ENCODE data around the gene MIOX. TPM values are rescaled to one million over a fixed set of nuclear protein-coding genes. Genes with fewer than 3 reads are reported as not detected.

The MIOX gene
- total and polyA plus RNA-seq, 2 of the 13 experiments (the other 11 are each of a cell fraction or from before 2014, with no cell fraction given) = 1.5 to 2.9 TPM

DNA sequence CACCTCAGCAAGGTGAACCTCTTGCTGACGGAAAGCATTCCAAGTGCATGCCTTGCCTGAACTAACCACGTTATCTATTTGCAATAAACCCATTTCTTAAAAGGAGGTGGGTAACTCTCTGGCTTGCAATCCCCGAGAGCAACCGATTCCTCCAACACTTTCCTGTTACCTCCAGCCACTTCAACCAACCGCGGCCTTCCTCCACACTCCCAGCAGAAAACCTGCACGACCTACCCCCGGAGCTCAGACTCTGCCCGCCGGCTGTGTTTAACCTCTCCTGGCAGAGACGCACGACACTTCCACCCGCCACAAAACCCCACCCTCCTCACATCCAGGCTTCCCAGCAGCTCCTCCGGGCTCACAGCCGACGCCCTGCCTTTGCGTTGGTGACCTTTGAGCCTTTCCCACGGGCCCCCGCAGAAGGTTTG lies 38.0 kb downstream of the MIOX start:
- Histone ChIP-seq H3K4me2 (ENCODE audit: low read depth, low read length) (peak overlapping the region; percentile 100), H3K27me3 (ENCODE audit: control insufficient read depth in 1 of 2, insufficient read depth in 2 of 2, low read length in 2 of 2) (no peaks in the 10 kb centered on the region), H3K4me3 (replicated peaks in 1 of 3; ENCODE audit: insufficient read depth in 1 of 3, low read depth in 2 of 3, low read length in 3 of 3) (peak overlapping the region; percentile 65 to 84 (median 83)), H3K9ac (ENCODE audit: insufficient read depth, low read depth, low read length) (peak overlapping the region; percentile 91), H3K4me1 (ENCODE audit: insufficient read depth, low read length) (peaks cover 45% of the 10 kb centered on the region), H3K79me2 (ENCODE audit: insufficient read depth, low read length) (peaks cover 20% of the 10 kb centered on the region), H4K20me1 (ENCODE audit: insufficient read depth, low read length) (peaks cover 19% of the 10 kb centered on the region), H2AFZ (ENCODE audit: low read length) (no peak overlapping the region), H3K27ac (ENCODE audit: extremely low read length, insufficient read depth, low read length) (peak overlapping the region; percentile 94), H3K36me3 (replicated peaks in 1 of 2; ENCODE audit: control insufficient read depth in 1 of 2, insufficient read depth in 2 of 2, low read length in 2 of 2) (peaks cover 6 to 27% of the 10 kb centered on the region in 2 experiments; a peak in 4 of 5 replicates), H3K9me3 (ENCODE audit: low read length) (no peaks in the 10 kb centered on the region)
- BruUV-seq (replicated peaks) = no TSS peak
- ATAC-seq = peak; percentile 2
- FAIRE-seq = no peak
- intact Hi-C loops (cut with micrococcal nuclease; ENCODE audit: unreplicated experiment) (loop anchor here (1.0 to 5.0 kb wide), 2 partner anchors 16 to 38 kb away; partner anchors contain the start of genes NCAPH2 and SYCE3), in situ Hi-C loops (cut with HindIII; ENCODE audit: extremely low pct_ligation_motif_present, low pct_unique_long_range_greater_than_20kb) (no loop called here)
- 8% methylated on average over 18 of the region's 19 CpGs for WGBS (ENCODE audit: low lambda C conversion rate)
- CTCF ChIA-PET (ENCODE audit: low intra/inter-chr PET ratio, low total read pairs) = no interaction called here
- no peak for DNase-seq (ENCODE audit: low spot score)
- POLR2A ChIA-PET = interaction anchor here (0.7 to 4.2 kb wide), 23 partner anchors 10 to 274 kb away, joined by 3 to 97 read pairs (median 12); partner anchors contain the start of genes ARSA, CHKB, DENND6B and HDAC10
- no peak for TF ChIP-seq SNRNP70 (IDR thresholded peaks at IDR 0.05; ENCODE audit: low read depth, low read length)
- TF ChIP-seq RBM22 (optimal IDR thresholded peaks at IDR 0.05; ENCODE audit: low read length) = peak; percentile 24
- 0 out of 2 replicates have a peak, but pooled peaks have one; percentile 5 for TF ChIP-seq CBX5 (CRISPR knock-in tag; IDR thresholded peaks at IDR 0.05; ENCODE audit: borderline replicate concordance)
- TF ChIP-seq, protein P1, sequence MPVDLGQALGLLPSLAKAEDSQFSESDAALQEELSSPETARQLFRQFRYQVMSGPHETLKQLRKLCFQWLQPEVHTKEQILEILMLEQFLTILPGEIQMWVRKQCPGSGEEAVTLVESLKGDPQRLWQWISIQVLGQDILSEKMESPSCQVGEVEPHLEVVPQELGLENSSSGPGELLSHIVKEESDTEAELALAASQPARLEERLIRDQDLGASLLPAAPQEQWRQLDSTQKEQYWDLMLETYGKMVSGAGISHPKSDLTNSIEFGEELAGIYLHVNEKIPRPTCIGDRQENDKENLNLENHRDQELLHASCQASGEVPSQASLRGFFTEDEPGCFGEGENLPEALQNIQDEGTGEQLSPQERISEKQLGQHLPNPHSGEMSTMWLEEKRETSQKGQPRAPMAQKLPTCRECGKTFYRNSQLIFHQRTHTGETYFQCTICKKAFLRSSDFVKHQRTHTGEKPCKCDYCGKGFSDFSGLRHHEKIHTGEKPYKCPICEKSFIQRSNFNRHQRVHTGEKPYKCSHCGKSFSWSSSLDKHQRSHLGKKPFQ (CRISPR knock-in tag; IDR thresholded peaks at IDR 0.05; ENCODE audit: insufficient replicate concordance) = peak; percentile 7
- TF ChIP-seq SRSF1 (optimal IDR thresholded peaks at IDR 0.05; ENCODE audit: low read depth, low read length) = peak; percentile 28
- TF ChIP-seq HNF4A (CRISPR knock-in tag; IDR thresholded peaks at IDR 0.05) = peak; percentile 74; the same call in 1 of the 2 replicates
- TF ChIP-seq ZNF790 (CRISPR knock-in tag; IDR thresholded peaks at IDR 0.05; ENCODE audit: borderline replicate concordance) = 0 out of 2 replicates have a peak, but pooled peaks have one; percentile 14
- 0 out of 2 replicates have a peak, but pooled peaks have one; percentile 13 for TF ChIP-seq ZNF556 (CRISPR knock-in tag; IDR thresholded peaks at IDR 0.05; ENCODE audit: borderline replicate concordance)
- 0 out of 2 replicates have a peak, but pooled peaks have one; percentile 2 for TF ChIP-seq NR2F2 (IDR thresholded peaks at IDR 0.05; ENCODE audit: borderline replicate concordance, low read depth)
- TF ChIP-seq, protein P2, sequence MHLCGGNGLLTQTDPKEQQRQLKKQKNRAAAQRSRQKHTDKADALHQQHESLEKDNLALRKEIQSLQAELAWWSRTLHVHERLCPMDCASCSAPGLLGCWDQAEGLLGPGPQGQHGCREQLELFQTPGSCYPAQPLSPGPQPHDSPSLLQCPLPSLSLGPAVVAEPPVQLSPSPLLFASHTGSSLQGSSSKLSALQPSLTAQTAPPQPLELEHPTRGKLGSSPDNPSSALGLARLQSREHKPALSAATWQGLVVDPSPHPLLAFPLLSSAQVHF (CRISPR knock-in tag; IDR thresholded peaks at IDR 0.05) = 0 out of 2 replicates have a peak, but pooled peaks have one; percentile 68
- 0 out of 2 replicates have a peak, but pooled peaks have one; percentile 10 for TF ChIP-seq MEF2D (CRISPR knock-in tag; IDR thresholded peaks at IDR 0.05)
- TF ChIP-seq SIX4 (CRISPR knock-in tag; IDR thresholded peaks at IDR 0.05) = no peak
- no peak for TF ChIP-seq ZNF788 (CRISPR knock-in tag; IDR thresholded peaks at IDR 0.05; ENCODE audit: borderline replicate concordance)
- TF ChIP-seq ZMAT3 (CRISPR knock-in tag; conservative IDR thresholded peaks at IDR 0.05) = 0 out of 2 replicates have a peak, but pooled peaks have one; percentile 7
- TF ChIP-seq RFX3 (CRISPR knock-in tag; IDR thresholded peaks at IDR 0.05) = no peak
- TF ChIP-seq ZNF331 (CRISPR knock-in tag; IDR thresholded peaks at IDR 0.05) = no peak
- peak; percentile 29 for TF ChIP-seq TAF15 (IDR thresholded peaks at IDR 0.05; ENCODE audit: low read depth, low read length, poor library complexity, severe bottlenecking)
- 0 out of 2 replicates have a peak, but pooled peaks have one; percentile 12 for TF ChIP-seq NR2F6 (IDR thresholded peaks at IDR 0.05)
- no peak; the same call in 1 of the 2 replicates for TF ChIP-seq NR2F6 (CRISPR knock-in tag; IDR thresholded peaks at IDR 0.05)
- TF ChIP-seq, protein P3, sequence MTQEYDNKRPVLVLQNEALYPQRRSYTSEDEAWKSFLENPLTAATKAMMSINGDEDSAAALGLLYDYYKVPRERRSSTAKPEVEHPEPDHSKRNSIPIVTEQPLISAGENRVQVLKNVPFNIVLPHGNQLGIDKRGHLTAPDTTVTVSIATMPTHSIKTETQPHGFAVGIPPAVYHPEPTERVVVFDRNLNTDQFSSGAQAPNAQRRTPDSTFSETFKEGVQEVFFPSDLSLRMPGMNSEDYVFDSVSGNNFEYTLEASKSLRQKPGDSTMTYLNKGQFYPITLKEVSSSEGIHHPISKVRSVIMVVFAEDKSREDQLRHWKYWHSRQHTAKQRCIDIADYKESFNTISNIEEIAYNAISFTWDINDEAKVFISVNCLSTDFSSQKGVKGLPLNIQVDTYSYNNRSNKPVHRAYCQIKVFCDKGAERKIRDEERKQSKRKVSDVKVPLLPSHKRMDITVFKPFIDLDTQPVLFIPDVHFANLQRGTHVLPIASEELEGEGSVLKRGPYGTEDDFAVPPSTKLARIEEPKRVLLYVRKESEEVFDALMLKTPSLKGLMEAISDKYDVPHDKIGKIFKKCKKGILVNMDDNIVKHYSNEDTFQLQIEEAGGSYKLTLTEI (CRISPR knock-in tag; conservative IDR thresholded peaks at IDR 0.05) = no peak
- TF ChIP-seq MIER2 (CRISPR knock-in tag; IDR thresholded peaks at IDR 0.05) = no peak
- TF ChIP-seq ZMYM2 (CRISPR knock-in tag; IDR thresholded peaks at IDR 0.05) = no peak
- no peak for TF ChIP-seq SRSF4 (IDR thresholded peaks at IDR 0.05; ENCODE audit: low read depth, low read length, poor library complexity, severe bottlenecking)
